Transverse colon (tissue), 4 donors: ENCODE data around the gene CEACAM16. TPM values are rescaled to one million over a fixed set of nuclear protein-coding genes. Genes with fewer than 3 reads are reported as not detected.

ENCODE experiments used
- DNase-seq: peaks from one replicate; pipeline ENCODE4 v3.0.0-alpha.2; 2019
- H3K27ac ChIP-seq, 4 donors: fragments of 200-600 bp; sonication (generic); 2 replicates each; pipeline ENCODE4 v1.5.1; 2016 to 2018; ENCODE audit warnings: inconsistent platforms in 4 of 4
- H3K27me3 ChIP-seq: fragments of 200-600 bp; sonication (generic); 2 replicates; pipeline ENCODE4 v1.5.1; 2017; ENCODE audit warnings: inconsistent platforms
- H3K36me3 ChIP-seq, 4 donors: fragments of 200-600 bp; sonication (generic); 2 replicates each; pipeline ENCODE4 v1.5.1; 2017 to 2019; ENCODE audit warnings: inconsistent platforms in 4 of 4
- H3K4me1 ChIP-seq, 4 donors: fragments of 200-600 bp; sonication (generic); 2 replicates each; pipeline ENCODE4 v1.5.1; 2017 to 2020; ENCODE audit warnings: inconsistent platforms in 4 of 4
- H3K4me3 ChIP-seq, 4 donors: fragments of 200-600 bp; sonication (generic); 1 replicate in 1 of 4; 2 replicates in 3 of 4; pipeline versions ENCODE4 v1.5.1 to v1.6.1; 2017 to 2019; ENCODE audit warnings: inconsistent platforms in 4 of 4
- H3K9me3 ChIP-seq, 2 donors: fragments of 200-600 bp; sonication (generic); 2 replicates each; pipeline ENCODE4 v1.5.1; 2017 to 2019; ENCODE audit warnings: inconsistent platforms in 2 of 2
- CTCF ChIP-seq, 5 experiments: fragments of 200-600 bp in 3 of 5; fragments of 450-650 bp in 2 of 5; sonication (generic) in 3 of 5; IDR thresholded peaks; 1 replicate in 2 of 5; 2 replicates in 3 of 5; pipeline ENCODE4 v1.5.1; 2016 to 2017; ENCODE audit warnings: antibody characterized with exemption in 5 of 5, inconsistent platforms in 3 of 5, mild to moderate bottlenecking in 2 of 5, moderate library complexity in 1 of 5
- EP300 ChIP-seq: sonication (generic); formaldehyde crosslinking; IDR thresholded peaks from one replicate; pipeline ENCODE4 v1.6.1; 2017; ENCODE audit warnings: antibody characterized with exemption, low read depth
- POLR2A ChIP-seq: fragments of 450-650 bp; IDR thresholded peaks from one replicate; pipeline ENCODE4 v1.6.1; 2016; ENCODE audit warnings: antibody characterized with exemption, mild to moderate bottlenecking, moderate library complexity
- POLR2AphosphoS5 ChIP-seq, 3 donors: sonication (generic); formaldehyde crosslinking; IDR thresholded peaks; one replicate each; pipeline ENCODE4 v1.6.1; 2016; ENCODE audit warnings: antibody characterized with exemption in 3 of 3
- WGBS, 2 donors: methylation state at CpG; one replicate each; pipeline ENCODE4 v1.1.5; 2018; ENCODE audit warnings: low coverage in 1 of 2; 5-methylcytosine and 5-hydroxymethylcytosine counted together
- in situ Hi-C, 4 donors: fragments of 200-750 bp; cut with MboI; loops; one replicate each; pipeline versions ENCODE4 v1.15.0 to v1.15.1; 2017; ENCODE audit warnings: low sequenced_read_pairs in 3 of 4, low pct_ligation_motif_present in 1 of 4, low pct_unique_long_range_greater_than_20kb in 1 of 4
- intact Hi-C: fragments of 100-400 bp; cut with DNase I; formaldehyde crosslinking; loops from one replicate; pipeline ENCODE4 v1.15.1; 2023; ENCODE audit warnings: low total_unique reads
- total RNA-seq, 4 donors: library from RNA; depleted of rRNA; stranded (reverse); fragments of >200 nt; gene quantifications; one replicate each; pipeline ENCODE4 v1.1.0, GENCODE V29; 2016

Gene CEACAM16
- total RNA-seq, 4 donors from 2014 or later = not detected

GRCh38 chr19:44660081-44660480, 38.9 kb upstream of the CEACAM16 start:
- 92% methylated on average over 4 of the region's 4 CpGs; no CpG with 5 or more reads in 1 of the 2 donors for WGBS, 2 donors
- H3K9me3 ChIP-seq = no peaks in the 10 kb centered on the region
- DNase-seq = no peak
- H3K36me3 ChIP-seq = peaks cover 0 to 21% (median 11%) of the 10 kb centered on the region in 4 donors
- no peaks in the 10 kb centered on the region for H3K4me1 ChIP-seq
- no peaks in the 10 kb centered on the region for H3K27me3 ChIP-seq
- H3K4me3 ChIP-seq = no peak overlapping the region
- TF ChIP-seq EP300 = no peak
- TF ChIP-seq POLR2A = no peak
- no peak for TF ChIP-seq CTCF (IDR thresholded peaks at IDR 0.05)
- TF ChIP-seq POLR2AphosphoS5 (IDR thresholded peaks at IDR 0.05) = no peak
- in situ Hi-C loops = loop anchor here in 1 of 4 donors (5.0 kb wide), 1 partner anchor 88 kb away; no protein-coding TSS in a partner anchor
- no peak overlapping the region for H3K27ac ChIP-seq
- intact Hi-C loops = no loop called here

GRCh38 chr19:44661205-44661604, 37.7 kb upstream of the CEACAM16 start:
- H3K9me3 ChIP-seq = no peaks in the 10 kb centered on the region
- DNase-seq = no peak
- no peak overlapping the region for H3K27ac ChIP-seq
- H3K36me3 ChIP-seq = peaks cover 0 to 21% (median 9%) of the 10 kb centered on the region in 4 donors
- TF ChIP-seq POLR2AphosphoS5 (IDR thresholded peaks at IDR 0.05) (no peak), POLR2A (no peak), CTCF (IDR thresholded peaks at IDR 0.05) (no peak), EP300 (no peak)
- no peak overlapping the region for H3K4me3 ChIP-seq
- WGBS, 2 donors = 87% methylated on average over 11 of the region's 11 CpGs; no CpG with 5 or more reads in 1 of the 2 donors
- intact Hi-C loops (no loop called here), in situ Hi-C loops (loop anchor here in 1 of 4 donors (5.0 kb wide), 1 partner anchor 89 kb away; no protein-coding TSS in a partner anchor)
- no peaks in the 10 kb centered on the region for H3K4me1 ChIP-seq
- H3K27me3 ChIP-seq = no peaks in the 10 kb centered on the region

- Histone ChIP-seq H3K9me3 (no peaks in the 10 kb centered on the region), H3K4me3 (no peak overlapping the region), H3K4me1 (no peaks in the 10 kb centered on the region), H3K36me3 (peaks cover 0 to 21% (median 9%) of the 10 kb centered on the region in 4 donors), H3K27me3 (no peaks in the 10 kb centered on the region), H3K27ac (no peak overlapping the region)
- 71% methylated on average over 7 of the region's 7 CpGs; no CpG with 5 or more reads in 1 of the 2 donors for WGBS, 2 donors
- no peak for DNase-seq
- intact Hi-C loops = no loop called here
- in situ Hi-C loops = loop anchor here in 1 of 4 donors (5.0 kb wide), 1 partner anchor 90 kb away; no protein-coding TSS in a partner anchor
- no peak for TF ChIP-seq CTCF (IDR thresholded peaks at IDR 0.05)
- TF ChIP-seq POLR2A = no peak
- TF ChIP-seq EP300 = no peak
- no peak for TF ChIP-seq POLR2AphosphoS5 (IDR thresholded peaks at IDR 0.05)
Measured at GRCh38 chr19:44661904-44662303, 37.0 kb upstream of the CEACAM16 start.

- Histone ChIP-seq H3K27ac (no peak overlapping the region), H3K4me1 (no peaks in the 10 kb centered on the region), H3K4me3 (no peak overlapping the region), H3K9me3 (no peaks in the 10 kb centered on the region), H3K27me3 (no peaks in the 10 kb centered on the region), H3K36me3 (peaks cover 0 to 21% (median 9%) of the 10 kb centered on the region in 4 donors)
- TF ChIP-seq POLR2A = no peak
- no peak for TF ChIP-seq CTCF (IDR thresholded peaks at IDR 0.05)
- no peak for TF ChIP-seq POLR2AphosphoS5 (IDR thresholded peaks at IDR 0.05)
- no peak for TF ChIP-seq EP300
- WGBS, 2 donors = 74 to 78% methylated on average over 5 to 7 of the region's 7 CpGs
- no peak for DNase-seq
- intact Hi-C loops = no loop called here
- in situ Hi-C loops = loop anchor here in 1 of 4 donors (5.0 kb wide), 1 partner anchor 91 kb away; no protein-coding TSS in a partner anchor
Measured at GRCh38 chr19:44662691-44663385, 36.1 kb upstream of the CEACAM16 start.
